HG02759 (cell line): ENCODE results near the gene MTO1.
"Not testable (repeated sequence)": the region's sequence is repeated elsewhere in the genome, so short reads cannot be mapped to it uniquely, and the experiment has no call there.

Source experiments
- ATAC-seq: cut with Tn5 transposase; IDR thresholded peaks from one replicate; pipeline ENCODE4 v1.9.1; 2021; ENCODE audit warnings: mild to moderate bottlenecking, moderate library complexity; ENCODE audit not compliant: unreplicated experiment

The MTO1 gene

GRCh38 chr6:73523434-73524123 is 62.0 kb downstream of the MTO1 start:
- peak; percentile 52 for ATAC-seq

GRCh38 chr6:73525546-73526330 is 64.2 kb downstream of the MTO1 start:
- ATAC-seq = no peak

DNA sequence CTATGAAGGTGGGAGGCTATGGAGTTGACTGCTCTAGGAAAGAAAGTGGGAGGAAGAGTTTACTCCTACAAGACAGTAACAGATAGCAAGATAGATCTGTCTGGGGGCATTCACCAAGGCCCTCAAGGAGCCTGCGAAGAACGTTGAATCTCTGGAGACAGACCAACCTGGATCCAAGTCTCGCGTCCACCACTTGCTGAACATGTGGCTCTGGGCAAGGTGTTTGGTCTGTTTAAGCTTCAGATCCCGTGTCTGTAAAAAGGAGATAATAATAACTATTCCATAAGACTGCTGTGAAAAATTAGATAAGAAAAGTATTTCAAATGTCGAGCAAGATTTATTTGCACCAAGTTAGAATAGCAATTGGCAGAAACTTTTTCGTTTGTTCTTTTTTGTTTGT is 67.4 kb downstream of the MTO1 start:
- no peak for ATAC-seq

DNA sequence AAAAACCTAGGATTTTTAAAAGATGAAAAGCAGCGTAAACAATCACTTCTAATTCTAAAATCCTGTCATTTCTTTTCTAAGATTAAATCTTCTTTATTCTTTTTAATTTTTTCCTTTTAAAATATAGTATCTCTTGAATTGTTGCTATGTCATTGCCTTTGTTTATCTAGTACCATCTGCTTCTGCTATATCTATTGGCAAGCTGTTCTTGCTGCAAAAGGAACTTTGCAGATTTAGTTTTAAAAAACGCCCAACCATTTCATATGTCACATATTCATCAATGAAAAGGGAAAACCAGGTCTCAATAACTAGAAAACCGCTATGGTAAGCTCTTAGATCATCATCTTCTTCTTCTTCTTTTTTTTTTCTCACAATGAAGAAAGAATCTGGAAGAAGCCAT is 70.8 kb downstream of the MTO1 start:
- ATAC-seq = no peak

DNA sequence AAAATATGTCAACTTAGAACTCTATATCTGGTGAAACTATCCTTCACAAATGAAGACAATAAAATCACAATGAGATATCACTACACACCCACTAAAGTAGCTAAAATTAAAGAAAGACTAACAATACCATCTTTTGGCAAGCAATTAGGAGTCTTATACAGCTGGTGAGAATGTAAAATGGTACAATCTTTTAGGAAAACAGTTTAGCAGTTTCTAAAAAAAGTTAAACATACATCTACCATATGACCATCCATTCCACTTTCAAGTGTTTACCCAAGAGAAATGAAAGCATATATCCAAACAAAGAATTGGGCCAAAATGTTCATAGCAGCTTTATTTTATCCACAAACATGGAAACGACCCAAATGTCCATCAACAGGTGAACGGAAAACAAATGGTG is 73.1 kb downstream of the MTO1 start:
- ATAC-seq = no peak

- peak; percentile 62 for ATAC-seq
Measured at GRCh38 chr6:73537677-73538076, 76.1 kb downstream of the MTO1 start.

GRCh38 chr6:73538116-73538779 is 76.7 kb downstream of the MTO1 start:
- ATAC-seq = peak; percentile 59

- ATAC-seq = not testable (repeated sequence)
Measured at GRCh38 chr6:73542481-73542880, 80.9 kb downstream of the MTO1 start.

GRCh38 chr6:73542891-73543290 is 81.4 kb downstream of the MTO1 start:
- no peak for ATAC-seq

DNA sequence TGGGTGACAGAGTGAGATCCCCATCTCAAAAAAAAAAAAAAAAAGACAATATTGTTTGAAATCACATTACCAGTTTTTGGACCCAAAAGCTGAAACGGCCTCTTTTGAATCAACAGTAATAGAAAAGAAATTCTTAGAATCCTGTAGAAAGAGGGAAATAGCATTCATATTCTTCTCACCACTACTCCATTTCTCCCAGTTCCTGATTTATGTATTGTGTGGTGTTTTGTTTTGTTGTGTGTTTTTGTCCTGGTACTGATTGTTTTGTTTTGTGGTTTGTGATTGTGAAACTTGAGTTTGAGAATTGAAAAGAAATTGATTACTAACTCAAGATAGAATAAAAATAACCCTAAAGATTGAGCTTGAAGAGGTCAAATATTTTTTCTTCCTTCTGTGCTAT is 85.5 kb downstream of the MTO1 start:
- ATAC-seq = no peak

DNA sequence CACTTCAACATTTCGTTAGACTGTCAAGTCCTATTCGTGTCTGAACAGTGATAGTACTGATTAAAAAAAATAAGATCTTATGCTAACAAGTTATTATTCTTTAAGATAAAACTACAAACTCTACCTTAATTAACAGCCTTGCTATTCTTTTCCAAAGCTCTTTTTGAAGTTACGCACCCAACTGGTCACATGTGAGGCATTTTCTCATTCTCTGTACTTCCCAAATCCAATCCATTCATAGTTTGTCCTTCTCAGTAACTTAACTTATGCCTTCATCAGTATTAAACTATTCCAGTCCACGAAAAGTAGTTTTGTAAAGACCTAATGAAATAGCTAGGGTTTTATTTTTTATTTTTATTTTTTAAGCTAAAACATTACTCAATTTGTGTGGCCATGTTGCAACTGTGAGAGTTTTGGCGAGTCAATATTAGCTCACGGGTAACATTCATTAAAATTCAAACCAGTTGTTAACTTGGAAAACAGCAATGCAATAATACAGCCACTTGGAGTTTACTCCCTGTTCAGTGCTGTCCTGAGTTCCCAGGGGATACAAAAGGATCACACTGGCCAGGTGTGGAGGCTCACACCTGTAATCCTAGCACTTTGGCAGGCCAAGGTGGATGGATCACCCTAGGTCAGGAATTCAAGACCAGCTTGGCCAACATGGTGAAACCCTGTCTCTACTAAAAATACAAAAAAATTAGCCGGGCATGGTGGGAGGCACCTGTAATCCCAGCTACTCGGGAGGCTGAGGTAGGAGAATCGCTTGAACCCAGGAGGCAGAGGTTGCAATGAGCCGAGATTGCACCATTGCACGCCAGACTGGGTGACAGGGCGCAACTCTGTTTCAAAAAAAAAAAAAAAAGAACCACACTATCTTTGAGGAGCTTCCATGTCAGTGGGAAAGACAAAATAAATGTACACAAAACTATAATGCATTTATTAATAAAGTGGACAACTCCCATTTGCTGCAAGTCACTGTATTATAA is 87.2 kb downstream of the MTO1 start:
- no peak for ATAC-seq

GRCh38 chr6:73551115-73551514 is 89.6 kb downstream of the MTO1 start:
- not testable (repeated sequence) for ATAC-seq

GRCh38 chr6:73555380-73555949 is 93.9 kb downstream of the MTO1 start:
- ATAC-seq = not testable (repeated sequence)

GRCh38 chr6:73556836-73557235 is 95.3 kb downstream of the MTO1 start:
- no peak for ATAC-seq
